Measurements from ENCODE around the gene EXOC6B.

GRCh38 chr2:72146347-72147302 lies 679.2 kb downstream of the EXOC6B start:
- TF ChIP-seq KDM2B (CRISPR knock-in tag; IDR thresholded peaks at IDR 0.05) (no peak), JUN (IDR thresholded peaks at IDR 0.05; ENCODE audit: borderline replicate concordance, low read depth, low read length) (no peak), JUN (CRISPR knock-in tag; IDR thresholded peaks at IDR 0.05; ENCODE audit: borderline replicate concordance) (no peak), ELF1 (tag; IDR thresholded peaks at IDR 0.05) (no peak), ZHX1 (conservative IDR thresholded peaks at IDR 0.05; ENCODE audit: low read length) (no peak)

All from K562 (cell line).